ENCODE results near the gene PDGFRB. TPM values are rescaled to one million over a fixed set of nuclear protein-coding genes. Genes with fewer than 3 reads are reported as not detected.

PDGFRB gene
- total and polyA plus RNA-seq, 2 of the 8 experiments (the other 6 are each of a cell fraction or from before 2014, with no cell fraction given): 4.2 to 13.7 TPM

DNA sequence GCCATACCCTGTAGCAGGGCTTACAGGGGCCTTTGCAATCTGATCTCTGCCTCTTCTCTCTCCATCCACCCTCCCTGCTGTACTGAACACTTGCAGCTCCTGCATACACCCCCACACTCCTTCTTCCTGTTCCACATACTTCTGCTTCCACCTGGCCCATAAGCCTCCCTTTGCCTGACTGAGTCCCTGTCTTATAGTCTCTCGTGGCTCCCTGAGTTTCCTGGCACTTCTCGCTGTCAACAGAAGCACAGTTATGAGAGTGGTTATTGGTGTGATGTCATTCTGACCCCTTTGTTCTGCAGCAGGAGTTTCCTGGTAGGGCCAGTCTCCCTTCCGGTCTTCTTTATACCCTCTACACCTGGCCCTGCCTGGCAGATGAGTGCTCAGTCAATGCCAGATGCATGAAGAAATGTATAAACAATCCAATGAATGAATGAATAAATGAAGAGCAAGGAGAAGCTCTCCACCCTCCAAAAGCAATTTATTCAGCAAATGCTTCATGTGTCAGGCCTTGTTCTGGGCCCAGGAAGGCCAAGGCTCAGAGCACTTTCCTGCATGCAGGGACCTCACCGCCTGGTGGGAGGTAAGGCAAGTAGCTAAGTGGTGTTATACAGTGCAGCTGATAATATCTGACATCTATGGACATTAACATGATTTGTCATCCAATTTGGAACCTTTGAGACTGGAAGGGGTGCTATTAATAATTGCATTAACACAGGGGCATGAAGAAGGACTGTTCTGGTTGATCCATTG lies 48.8 kb downstream of the PDGFRB start:
- Histone ChIP-seq H2BK5ac (ENCODE audit: low read depth, low read length) (no peak overlapping the region), H2AFZ (ENCODE audit: low read length) (no peak overlapping the region), H3K9me3 (ENCODE audit: insufficient read depth in 2 of 2, low read depth in 1 of 2, low read length in 1 of 2) (no peaks in the 10 kb centered on the region), H3K14ac (ENCODE audit: insufficient read length) (no peak overlapping the region), H3K27me3 (replicated peaks in 1 of 4; ENCODE audit: control insufficient read depth in 3 of 4, extremely low read depth in 1 of 4, insufficient read depth in 3 of 4, low read length in 3 of 4) (no peaks in the 10 kb centered on the region), H3K18ac (ENCODE audit: extremely low read depth, low read length) (no peak overlapping the region), H4K5ac (ENCODE audit: insufficient read length, low read depth, low read length) (no peak overlapping the region), H3K4me2 (ENCODE audit: insufficient read depth in 1 of 2, low read depth in 2 of 2, low read length in 2 of 2) (no peak overlapping the region), H4K20me1 (replicated peaks in 1 of 2; ENCODE audit: control insufficient read depth in 1 of 2, insufficient read depth in 2 of 2, low read length in 2 of 2) (no peaks in the 10 kb centered on the region), H3K4ac (replicated peaks; ENCODE audit: insufficient read length, low read depth, low read length) (no peak overlapping the region), H2BK15ac (ENCODE audit: low read length) (no peak overlapping the region), H2AK5ac (ENCODE audit: low read depth, low read length) (no peak overlapping the region), H2BK12ac (ENCODE audit: low read depth, low read length) (no peak overlapping the region), H3K27ac (ENCODE audit: low read depth, low read length) (no peak overlapping the region), H3K56ac (replicated peaks; ENCODE audit: insufficient read length, low read depth, low read length) (no peak overlapping the region), H3K23ac (ENCODE audit: insufficient read length) (no peak overlapping the region), H3K79me2 (ENCODE audit: control insufficient read depth in 1 of 2, insufficient read depth in 2 of 2, low read length in 2 of 2) (no peaks in the 10 kb centered on the region), H2BK120ac (replicated peaks; ENCODE audit: low read depth, low read length) (no peak overlapping the region), H3K36me3 (ENCODE audit: control insufficient read depth in 2 of 4, insufficient read depth in 4 of 4, low read length in 3 of 4) (no peaks in the 10 kb centered on the region), H3K79me1 (ENCODE audit: low read depth, low read length) (no peaks in the 10 kb centered on the region; the same call in 1 of the 2 replicates), H3K4me1 (replicated peaks in 1 of 4; ENCODE audit: control insufficient read depth in 3 of 4, insufficient read depth in 4 of 4, low read length in 3 of 4) (no peaks in the 10 kb centered on the region), H3K23me2 (ENCODE audit: low read depth, low read length) (no peaks in the 10 kb centered on the region), H4K91ac (replicated peaks; ENCODE audit: insufficient read length, low read length) (no peak overlapping the region), H3K9ac (replicated peaks in 1 of 4; ENCODE audit: extremely low read depth in 1 of 4, low read depth in 3 of 4, low read length in 3 of 4) (no peak overlapping the region), H4K8ac (ENCODE audit: extremely low read depth, insufficient read depth, low read length) (no peak overlapping the region), H3K4me3 (ENCODE audit: extremely low read depth in 1 of 4, insufficient read depth in 2 of 4, low read depth in 3 of 4, low read length in 4 of 4) (no peak overlapping the region), H2BK20ac (ENCODE audit: low read length) (no peak overlapping the region)
- DNase-seq (ENCODE audit: low read depth in 1 of 2, low spot score in 2 of 2): no peak
- FAIRE-seq: no peak
- 85% methylated on average over 4 of the region's 4 CpGs; no CpG with 5 or more reads in 1 of the 2 experiments for WGBS, 2 experiments (ENCODE audit: extremely low coverage in 1 of 2, insufficient coverage in 1 of 2, insufficient read length in 1 of 2, insufficient replicate concordance in 2 of 2, low coverage in 1 of 2, low lambda C conversion rate in 2 of 2, missing lambda C conversion rate in 1 of 2)
- ChIA-PET POLR2A (ENCODE audit: partially characterized antibody) (no interaction called here), CTCF (ENCODE audit: partially characterized antibody) (interaction anchor here (0.6 to 4.6 kb wide), 11 partner anchors 10 to 1745 kb away, joined by 3 to 28 read pairs (median 3); no protein-coding TSS in a partner anchor)
- no peak for TF ChIP-seq EGR1 (IDR thresholded peaks at IDR 0.05; ENCODE audit: borderline replicate concordance, low read depth, low read length)

Data from H1 (cell line).